ENCODE measurements around the gene TMEM234.

The TMEM234 gene

DNA sequence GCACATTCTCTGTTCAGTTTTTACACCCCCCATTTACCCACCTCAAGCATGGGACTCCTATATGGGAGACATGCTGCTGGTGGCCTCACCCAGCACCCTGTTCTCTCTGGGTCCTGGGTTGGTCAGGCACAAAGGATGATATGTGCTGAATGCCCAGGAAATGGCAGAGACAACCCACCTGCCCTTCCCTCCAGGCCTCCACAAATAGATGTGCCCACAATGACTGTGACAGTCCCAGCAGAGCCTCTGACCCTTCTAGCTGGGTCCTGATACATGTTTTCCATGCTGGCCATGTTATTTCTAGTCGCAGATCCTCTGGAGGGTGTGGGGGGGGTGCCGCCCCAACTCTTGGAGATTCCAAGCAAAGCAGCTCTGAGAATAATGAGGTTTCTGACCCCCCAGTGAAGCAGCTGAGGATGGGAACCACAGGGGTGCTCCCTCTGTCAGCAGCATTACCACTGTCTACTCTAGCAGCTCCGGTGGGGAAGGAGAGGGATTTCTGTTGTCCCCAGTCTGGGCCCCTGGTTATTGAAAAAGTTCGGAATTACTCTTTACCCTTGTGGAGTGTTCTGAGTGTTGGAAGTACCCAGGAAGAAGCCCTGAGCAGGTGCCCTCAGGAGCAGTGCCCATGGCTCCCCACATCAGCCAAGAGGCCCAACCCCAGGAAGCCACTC, 23.0 kb downstream of the TMEM234 start:
- TF ChIP-seq ESRRG (CRISPR knock-in tag; IDR thresholded peaks at IDR 0.05) (no peak), ZFP3 (CRISPR knock-in tag; IDR thresholded peaks at IDR 0.05) (no peak), ZFP30 (CRISPR knock-in tag; IDR thresholded peaks at IDR 0.05) (no peak), CSDC2 (CRISPR knock-in tag; IDR thresholded peaks at IDR 0.05) (no peak), ZNF565 (CRISPR knock-in tag; conservative IDR thresholded peaks at IDR 0.05; ENCODE audit: low read depth) (no peak), ZNF8 (CRISPR knock-in tag; IDR thresholded peaks at IDR 0.05) (no peak), ZNF70 (CRISPR knock-in tag; IDR thresholded peaks at IDR 0.05) (no peak), POU6F1 (CRISPR knock-in tag; IDR thresholded peaks at IDR 0.05; ENCODE audit: borderline replicate concordance, low read depth) (no peak), GLIS3 (CRISPR knock-in tag; IDR thresholded peaks at IDR 0.05) (no peak), PATZ1 (CRISPR knock-in tag; IDR thresholded peaks at IDR 0.05; ENCODE audit: borderline replicate concordance) (no peak), PPARA (CRISPR knock-in tag; IDR thresholded peaks at IDR 0.05; ENCODE audit: borderline replicate concordance) (no peak)
- no peak for ATAC-seq

GRCh38 chr1:32198237-32199042, 23.7 kb downstream of the TMEM234 start:
- no peak for ATAC-seq
- TF ChIP-seq CREB5 (CRISPR knock-in tag; IDR thresholded peaks at IDR 0.05; ENCODE audit: low read depth) (no peak), RARB (CRISPR knock-in tag; IDR thresholded peaks at IDR 0.05) (no peak), ESRRG (CRISPR knock-in tag; IDR thresholded peaks at IDR 0.05) (no peak), ZNF565 (CRISPR knock-in tag; conservative IDR thresholded peaks at IDR 0.05; ENCODE audit: low read depth) (no peak), PPARA (CRISPR knock-in tag; IDR thresholded peaks at IDR 0.05; ENCODE audit: borderline replicate concordance) (no peak), ZC3H10 (CRISPR knock-in tag; IDR thresholded peaks at IDR 0.05) (no peak)
- TF ChIP-seq, protein P1, sequence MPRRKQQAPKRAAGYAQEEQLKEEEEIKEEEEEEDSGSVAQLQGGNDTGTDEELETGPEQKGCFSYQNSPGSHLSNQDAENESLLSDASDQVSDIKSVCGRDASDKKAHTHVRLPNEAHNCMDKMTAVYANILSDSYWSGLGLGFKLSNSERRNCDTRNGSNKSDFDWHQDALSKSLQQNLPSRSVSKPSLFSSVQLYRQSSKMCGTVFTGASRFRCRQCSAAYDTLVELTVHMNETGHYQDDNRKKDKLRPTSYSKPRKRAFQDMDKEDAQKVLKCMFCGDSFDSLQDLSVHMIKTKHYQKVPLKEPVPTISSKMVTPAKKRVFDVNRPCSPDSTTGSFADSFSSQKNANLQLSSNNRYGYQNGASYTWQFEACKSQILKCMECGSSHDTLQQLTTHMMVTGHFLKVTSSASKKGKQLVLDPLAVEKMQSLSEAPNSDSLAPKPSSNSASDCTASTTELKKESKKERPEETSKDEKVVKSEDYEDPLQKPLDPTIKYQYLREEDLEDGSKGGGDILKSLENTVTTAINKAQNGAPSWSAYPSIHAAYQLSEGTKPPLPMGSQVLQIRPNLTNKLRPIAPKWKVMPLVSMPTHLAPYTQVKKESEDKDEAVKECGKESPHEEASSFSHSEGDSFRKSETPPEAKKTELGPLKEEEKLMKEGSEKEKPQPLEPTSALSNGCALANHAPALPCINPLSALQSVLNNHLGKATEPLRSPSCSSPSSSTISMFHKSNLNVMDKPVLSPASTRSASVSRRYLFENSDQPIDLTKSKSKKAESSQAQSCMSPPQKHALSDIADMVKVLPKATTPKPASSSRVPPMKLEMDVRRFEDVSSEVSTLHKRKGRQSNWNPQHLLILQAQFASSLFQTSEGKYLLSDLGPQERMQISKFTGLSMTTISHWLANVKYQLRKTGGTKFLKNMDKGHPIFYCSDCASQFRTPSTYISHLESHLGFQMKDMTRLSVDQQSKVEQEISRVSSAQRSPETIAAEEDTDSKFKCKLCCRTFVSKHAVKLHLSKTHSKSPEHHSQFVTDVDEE (CRISPR knock-in tag; IDR thresholded peaks at IDR 0.05) = no peak

GRCh38 chr1:32197837-32198236, 24.3 kb downstream of the TMEM234 start:
- TF ChIP-seq ZNF565 (CRISPR knock-in tag; conservative IDR thresholded peaks at IDR 0.05; ENCODE audit: low read depth) (no peak), BACH2 (CRISPR knock-in tag; IDR thresholded peaks at IDR 0.05; ENCODE audit: borderline replicate concordance) (no peak), OSR1 (CRISPR knock-in tag; IDR thresholded peaks at IDR 0.05) (no peak), POU6F1 (CRISPR knock-in tag; IDR thresholded peaks at IDR 0.05; ENCODE audit: borderline replicate concordance, low read depth) (no peak), ARNTL (CRISPR knock-in tag; IDR thresholded peaks at IDR 0.05; ENCODE audit: borderline replicate concordance, low read depth) (no peak), CREB5 (CRISPR knock-in tag; IDR thresholded peaks at IDR 0.05; ENCODE audit: low read depth) (no peak), PATZ1 (CRISPR knock-in tag; IDR thresholded peaks at IDR 0.05; ENCODE audit: borderline replicate concordance) (no peak), TCF4 (CRISPR knock-in tag; IDR thresholded peaks at IDR 0.05; ENCODE audit: borderline replicate concordance) (no peak), TOX (CRISPR knock-in tag; IDR thresholded peaks at IDR 0.05; ENCODE audit: borderline replicate concordance) (no peak), ESRRG (CRISPR knock-in tag; IDR thresholded peaks at IDR 0.05) (no peak), ZC3H10 (CRISPR knock-in tag; IDR thresholded peaks at IDR 0.05) (no peak)
- TF ChIP-seq, protein P2, sequence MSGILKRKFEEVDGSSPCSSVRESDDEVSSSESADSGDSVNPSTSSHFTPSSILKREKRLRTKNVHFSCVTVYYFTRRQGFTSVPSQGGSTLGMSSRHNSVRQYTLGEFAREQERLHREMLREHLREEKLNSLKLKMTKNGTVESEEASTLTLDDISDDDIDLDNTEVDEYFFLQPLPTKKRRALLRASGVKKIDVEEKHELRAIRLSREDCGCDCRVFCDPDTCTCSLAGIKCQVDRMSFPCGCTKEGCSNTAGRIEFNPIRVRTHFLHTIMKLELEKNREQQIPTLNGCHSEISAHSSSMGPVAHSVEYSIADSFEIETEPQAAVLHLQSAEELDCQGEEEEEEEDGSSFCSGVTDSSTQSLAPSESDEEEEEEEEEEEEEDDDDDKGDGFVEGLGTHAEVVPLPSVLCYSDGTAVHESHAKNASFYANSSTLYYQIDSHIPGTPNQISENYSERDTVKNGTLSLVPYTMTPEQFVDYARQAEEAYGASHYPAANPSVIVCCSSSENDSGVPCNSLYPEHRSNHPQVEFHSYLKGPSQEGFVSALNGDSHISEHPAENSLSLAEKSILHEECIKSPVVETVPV (CRISPR knock-in tag; IDR thresholded peaks at IDR 0.05) = no peak
- no peak for ATAC-seq

Measured in SK-N-SH treated with all-trans-retinoic acid at 6 μM for 48 hours (cell line).